ENCODE results near the gene SF3B5.

The SF3B5 gene

DNA sequence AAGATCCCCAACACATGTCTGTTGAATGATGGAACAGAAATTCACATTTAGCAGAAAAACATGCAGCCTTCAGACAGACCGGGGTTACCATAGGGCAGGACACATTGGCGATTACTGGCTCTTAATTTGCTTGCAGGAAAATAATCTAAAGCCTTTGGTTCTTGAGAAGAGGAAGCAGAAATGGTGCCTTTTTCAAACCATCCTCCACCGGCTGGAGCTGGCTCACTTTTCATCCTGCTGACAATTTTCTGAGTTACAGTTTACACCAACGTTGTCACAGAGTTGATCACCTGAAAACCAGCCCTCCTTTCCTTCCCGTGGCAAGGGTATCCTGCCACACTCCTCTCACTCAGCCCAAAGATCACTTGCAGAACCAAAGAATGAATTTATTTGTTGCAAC is 32.6 kb downstream of the SF3B5 start:
- H4K20me1 ChIP-seq (ENCODE audit: control insufficient read depth, insufficient read depth, low read depth, low read length), result no peaks in the 10 kb centered on the region
- no peak overlapping the region for H3K27ac ChIP-seq (ENCODE audit: low read depth, low read length)
- no peak for TF ChIP-seq EZH2phosphoT487 (IDR thresholded peaks at IDR 0.05; ENCODE audit: borderline replicate concordance, low read length)
- TF ChIP-seq, protein P1, sequence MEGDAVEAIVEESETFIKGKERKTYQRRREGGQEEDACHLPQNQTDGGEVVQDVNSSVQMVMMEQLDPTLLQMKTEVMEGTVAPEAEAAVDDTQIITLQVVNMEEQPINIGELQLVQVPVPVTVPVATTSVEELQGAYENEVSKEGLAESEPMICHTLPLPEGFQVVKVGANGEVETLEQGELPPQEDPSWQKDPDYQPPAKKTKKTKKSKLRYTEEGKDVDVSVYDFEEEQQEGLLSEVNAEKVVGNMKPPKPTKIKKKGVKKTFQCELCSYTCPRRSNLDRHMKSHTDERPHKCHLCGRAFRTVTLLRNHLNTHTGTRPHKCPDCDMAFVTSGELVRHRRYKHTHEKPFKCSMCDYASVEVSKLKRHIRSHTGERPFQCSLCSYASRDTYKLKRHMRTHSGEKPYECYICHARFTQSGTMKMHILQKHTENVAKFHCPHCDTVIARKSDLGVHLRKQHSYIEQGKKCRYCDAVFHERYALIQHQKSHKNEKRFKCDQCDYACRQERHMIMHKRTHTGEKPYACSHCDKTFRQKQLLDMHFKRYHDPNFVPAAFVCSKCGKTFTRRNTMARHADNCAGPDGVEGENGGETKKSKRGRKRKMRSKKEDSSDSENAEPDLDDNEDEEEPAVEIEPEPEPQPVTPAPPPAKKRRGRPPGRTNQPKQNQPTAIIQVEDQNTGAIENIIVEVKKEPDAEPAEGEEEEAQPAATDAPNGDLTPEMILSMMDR (IDR thresholded peaks at IDR 0.05; ENCODE audit: low read depth, low read length, poor library complexity, severe bottlenecking), result no peak
- no peaks in the 10 kb centered on the region for H3K9me3 ChIP-seq (ENCODE audit: control insufficient read depth, insufficient read depth, low read length)
- H3F3A ChIP-seq (ENCODE audit: control insufficient read depth, insufficient read depth), result no peaks in the 10 kb centered on the region; the same call in 1 of the 2 replicates
- H3K4me1 ChIP-seq (ENCODE audit: control insufficient read depth, low read length), result peaks cover 19% of the 10 kb centered on the region
- no peaks in the 10 kb centered on the region for H3K9me2 ChIP-seq (replicated peaks; ENCODE audit: control insufficient read depth, low read length)
- H3K4me3 ChIP-seq (ENCODE audit: low read length), result peak overlapping the region; percentile 84
- H3K36me3 ChIP-seq (ENCODE audit: control insufficient read depth, low read length), result no peaks in the 10 kb centered on the region
- H3K79me2 ChIP-seq (ENCODE audit: control insufficient read depth, low read length), result no peaks in the 10 kb centered on the region
- peak overlapping the region; percentile 82 for H3K4me2 ChIP-seq (ENCODE audit: low read length)
- H3K27me3 ChIP-seq (ENCODE audit: control insufficient read depth, low read length), result peaks cover 25% of the 10 kb centered on the region

DNA sequence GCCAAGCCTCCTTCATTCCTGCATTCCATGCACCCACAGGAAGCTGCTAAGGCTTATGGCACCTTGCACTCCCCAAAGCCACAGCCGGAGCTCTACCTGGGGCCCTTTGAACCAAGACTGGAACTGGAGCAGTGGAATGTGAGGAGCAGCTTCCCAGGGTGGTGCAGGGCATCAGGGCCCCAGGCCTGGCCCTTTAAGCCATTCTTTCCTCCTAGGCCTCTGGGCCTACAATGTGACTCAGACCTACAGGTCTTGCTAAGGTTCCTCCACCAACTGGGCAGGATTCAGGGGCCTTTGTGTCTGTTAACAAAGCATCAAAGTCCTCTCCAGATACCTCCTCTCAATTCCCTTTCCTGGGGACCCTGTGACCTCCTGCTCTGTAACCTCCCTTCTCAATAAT is 36.2 kb downstream of the SF3B5 start:
- no peaks in the 10 kb centered on the region for H3K9me3 ChIP-seq (ENCODE audit: control insufficient read depth, insufficient read depth, low read length)
- no peaks in the 10 kb centered on the region for H3F3A ChIP-seq (ENCODE audit: control insufficient read depth, insufficient read depth)
- H3K4me3 ChIP-seq (ENCODE audit: low read length), result no peak overlapping the region
- no peak overlapping the region for H3K27ac ChIP-seq (ENCODE audit: low read depth, low read length)
- H3K36me3 ChIP-seq (ENCODE audit: control insufficient read depth, low read length), result no peaks in the 10 kb centered on the region
- no peaks in the 10 kb centered on the region for H3K9me2 ChIP-seq (replicated peaks; ENCODE audit: control insufficient read depth, low read length)
- H3K4me1 ChIP-seq (ENCODE audit: control insufficient read depth, low read length), result peaks cover 12% of the 10 kb centered on the region
- H4K20me1 ChIP-seq (ENCODE audit: control insufficient read depth, insufficient read depth, low read depth, low read length), result no peaks in the 10 kb centered on the region
- no peak for TF ChIP-seq EZH2phosphoT487 (IDR thresholded peaks at IDR 0.05; ENCODE audit: borderline replicate concordance, low read length)
- H3K79me2 ChIP-seq (ENCODE audit: control insufficient read depth, low read length), result no peaks in the 10 kb centered on the region
- no peak overlapping the region for H3K4me2 ChIP-seq (ENCODE audit: low read length)
- peaks cover 12% of the 10 kb centered on the region for H3K27me3 ChIP-seq (ENCODE audit: control insufficient read depth, low read length)

DNA sequence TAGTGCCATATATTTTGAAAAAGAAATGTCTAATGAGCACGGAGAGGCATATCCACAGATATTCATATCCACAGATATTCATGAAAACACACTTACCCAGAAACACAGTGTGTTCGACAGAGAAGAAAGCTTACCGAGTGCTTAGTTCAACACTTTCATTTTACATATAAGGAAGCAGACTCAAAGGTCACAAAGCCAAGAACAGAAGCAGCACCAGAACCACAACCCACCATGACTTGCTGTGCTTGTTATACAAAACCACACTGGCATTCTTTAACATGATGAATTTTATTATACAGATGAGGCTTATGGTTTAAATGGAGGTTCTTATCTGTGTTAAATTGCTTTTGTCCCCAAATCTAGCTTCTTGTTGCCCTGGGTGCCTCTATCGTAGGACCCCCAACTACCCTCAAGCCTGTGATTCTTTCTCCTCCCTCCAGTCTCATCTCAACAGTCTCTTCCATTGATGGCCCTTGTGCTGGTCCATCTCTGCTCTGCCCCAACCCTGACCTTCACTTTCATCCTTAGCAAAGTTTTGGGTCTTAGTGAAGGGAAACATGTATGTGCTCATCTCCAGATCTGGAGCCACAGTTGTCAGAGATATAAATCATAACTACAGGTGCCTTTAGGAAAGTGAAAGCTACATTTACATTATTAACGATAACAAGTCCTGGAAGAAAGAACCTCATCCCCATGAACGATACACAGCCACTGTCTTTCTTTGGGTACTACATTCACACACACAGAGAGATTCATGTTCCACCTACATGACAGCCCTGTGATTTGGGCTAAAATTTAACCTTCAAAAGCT is 40.0 kb downstream of the SF3B5 start:
- no peaks in the 10 kb centered on the region for H3K4me1 ChIP-seq (ENCODE audit: control insufficient read depth, low read length)
- 0 out of 2 replicates have a peak overlapping the region, but pooled peaks have one; percentile 21 for H3K4me2 ChIP-seq (ENCODE audit: low read length)
- no peaks in the 10 kb centered on the region for H3K79me2 ChIP-seq (ENCODE audit: control insufficient read depth, low read length)
- H4K20me1 ChIP-seq (ENCODE audit: control insufficient read depth, insufficient read depth, low read depth, low read length), result no peaks in the 10 kb centered on the region
- H3K9me2 ChIP-seq (replicated peaks; ENCODE audit: control insufficient read depth, low read length), result no peaks in the 10 kb centered on the region
- no peaks in the 10 kb centered on the region for H3K36me3 ChIP-seq (ENCODE audit: control insufficient read depth, low read length)
- no peak for TF ChIP-seq EZH2phosphoT487 (IDR thresholded peaks at IDR 0.05; ENCODE audit: borderline replicate concordance, low read length)
- TF ChIP-seq, protein P1 (IDR thresholded peaks at IDR 0.05; ENCODE audit: low read depth, low read length, poor library complexity, severe bottlenecking), result no peak
- H3K9me3 ChIP-seq (ENCODE audit: control insufficient read depth, insufficient read depth, low read length), result no peaks in the 10 kb centered on the region
- no peak overlapping the region for H3K27ac ChIP-seq (ENCODE audit: low read depth, low read length)
- H3K4me3 ChIP-seq (ENCODE audit: low read length), result no peak overlapping the region
- no peaks in the 10 kb centered on the region for H3K27me3 ChIP-seq (ENCODE audit: control insufficient read depth, low read length)
- H3F3A ChIP-seq (ENCODE audit: control insufficient read depth, insufficient read depth), result no peaks in the 10 kb centered on the region

DNA sequence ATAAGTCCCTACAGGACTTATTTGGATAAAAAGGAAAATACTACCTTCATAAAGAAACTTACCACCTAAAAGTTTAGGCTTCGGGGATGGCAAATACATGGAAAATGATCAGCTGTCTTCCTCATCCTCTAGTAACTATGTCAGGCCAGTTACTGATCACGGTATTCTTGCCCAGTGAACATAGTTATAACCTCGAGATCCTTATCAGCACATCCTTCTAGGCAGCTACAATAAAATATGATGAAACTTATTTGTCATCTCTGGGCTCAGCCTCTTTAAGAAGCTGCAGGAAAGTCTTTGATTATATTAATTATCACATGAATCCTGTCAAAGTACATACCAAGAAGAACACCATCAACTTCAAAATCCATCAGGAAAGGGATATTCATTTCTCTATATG is 41.8 kb downstream of the SF3B5 start:
- Histone ChIP-seq H4K20me1 (ENCODE audit: control insufficient read depth, insufficient read depth, low read depth, low read length) (no peaks in the 10 kb centered on the region), H3K36me3 (ENCODE audit: control insufficient read depth, low read length) (no peaks in the 10 kb centered on the region), H3K4me3 (ENCODE audit: low read length) (no peak overlapping the region), H3K4me2 (ENCODE audit: low read length) (no peak overlapping the region), H3K4me1 (ENCODE audit: control insufficient read depth, low read length) (no peaks in the 10 kb centered on the region), H3K79me2 (ENCODE audit: control insufficient read depth, low read length) (no peaks in the 10 kb centered on the region), H3K27me3 (ENCODE audit: control insufficient read depth, low read length) (no peaks in the 10 kb centered on the region), H3K9me3 (ENCODE audit: control insufficient read depth, insufficient read depth, low read length) (no peaks in the 10 kb centered on the region), H3K27ac (ENCODE audit: low read depth, low read length) (no peak overlapping the region), H3F3A (ENCODE audit: control insufficient read depth, insufficient read depth) (no peaks in the 10 kb centered on the region), H3K9me2 (replicated peaks; ENCODE audit: control insufficient read depth, low read length) (no peaks in the 10 kb centered on the region)
- no peak for TF ChIP-seq EZH2phosphoT487 (IDR thresholded peaks at IDR 0.05; ENCODE audit: borderline replicate concordance, low read length)
- TF ChIP-seq, protein P1 (IDR thresholded peaks at IDR 0.05; ENCODE audit: low read depth, low read length, poor library complexity, severe bottlenecking), result no peak
